ENCODE data around the gene CSNK2A2. TPM values are rescaled to one million over a fixed set of nuclear protein-coding genes. Genes with fewer than 3 reads are reported as not detected.
A peak's percentile ranks its signal among the peaks of the same experiment; 100 is the strongest.

The CSNK2A2 gene
- total RNA-seq, 4 donors from 2014 or later, result 28.7 to 53.5 (median 40.0) TPM

DNA sequence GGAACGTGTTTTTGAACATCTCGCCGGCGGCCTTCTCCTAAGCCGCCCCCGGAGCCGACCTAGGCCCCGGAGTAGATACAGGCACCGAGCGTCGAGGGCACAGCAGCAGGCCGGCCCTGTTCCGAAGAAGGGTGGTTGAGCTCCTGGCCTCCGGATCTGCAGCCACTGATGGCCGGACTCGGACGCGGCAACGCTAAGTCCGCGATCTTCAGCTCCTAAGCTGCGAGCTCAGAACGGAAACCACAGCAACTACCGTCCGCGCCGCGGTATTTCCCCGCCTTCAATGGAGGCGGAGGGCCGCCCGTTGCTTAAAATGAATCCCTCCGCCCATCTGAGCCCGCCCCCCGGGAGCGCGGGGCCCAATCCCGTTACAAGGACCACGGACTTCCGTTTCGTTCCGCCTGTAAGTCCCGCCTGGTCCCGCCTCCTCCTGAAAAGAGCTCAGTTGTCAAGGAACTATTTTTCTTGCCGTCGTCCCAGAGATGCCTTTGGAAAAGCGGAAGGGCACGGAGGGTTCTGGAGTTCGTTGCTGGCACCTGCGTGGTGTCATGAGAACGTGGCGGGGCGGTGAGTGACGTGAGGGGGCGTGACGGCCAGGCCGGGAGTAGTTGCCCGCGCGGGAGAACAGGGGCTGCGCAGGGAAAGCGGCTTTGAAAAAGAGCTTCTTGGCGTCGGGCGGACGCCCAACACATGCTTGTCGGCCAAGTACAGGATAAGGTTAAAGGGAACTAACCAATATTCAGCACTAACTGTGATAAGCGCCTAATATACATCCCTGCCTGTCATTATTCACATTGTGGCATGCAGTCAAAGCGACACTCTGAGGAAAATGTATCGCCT is 68.6 kb downstream of the CSNK2A2 start, which contains the start of gene CFAP20:
Gene CFAP20 (minus strand): TSS at position 285 of the 840 bp plus-strand sequence. CDS start 266 bp downstream, at position 19.
- H3K27me3 ChIP-seq, result no peaks in the 10 kb centered on the region
- WGBS, 2 donors (ENCODE audit: low coverage in 1 of 2), result 2 to 4% methylated on average over 12 to 67 of the region's 70 CpGs
- H3K36me3 ChIP-seq, result no peaks in the 10 kb centered on the region
- DNase-seq, result peak; percentile 99
- intact Hi-C loops (cut with DNase I; ENCODE audit: low total_unique reads), result loop anchor here (5.0 kb wide), 1 partner anchor 68 kb away; the partner anchor contains the start of gene CSNK2A2
- peaks cover 25 to 39% (median 27%) of the 10 kb centered on the region in 4 donors for H3K4me1 ChIP-seq
- TF ChIP-seq POLR2AphosphoS5 (IDR thresholded peaks at IDR 0.05) (peak; percentile 98 to 99 (median 99)), EP300 (IDR thresholded peaks at IDR 0.05; ENCODE audit: low read depth) (no peak), POLR2A (IDR thresholded peaks at IDR 0.05) (peak; percentile 94)
- TF ChIP-seq, protein P1, sequence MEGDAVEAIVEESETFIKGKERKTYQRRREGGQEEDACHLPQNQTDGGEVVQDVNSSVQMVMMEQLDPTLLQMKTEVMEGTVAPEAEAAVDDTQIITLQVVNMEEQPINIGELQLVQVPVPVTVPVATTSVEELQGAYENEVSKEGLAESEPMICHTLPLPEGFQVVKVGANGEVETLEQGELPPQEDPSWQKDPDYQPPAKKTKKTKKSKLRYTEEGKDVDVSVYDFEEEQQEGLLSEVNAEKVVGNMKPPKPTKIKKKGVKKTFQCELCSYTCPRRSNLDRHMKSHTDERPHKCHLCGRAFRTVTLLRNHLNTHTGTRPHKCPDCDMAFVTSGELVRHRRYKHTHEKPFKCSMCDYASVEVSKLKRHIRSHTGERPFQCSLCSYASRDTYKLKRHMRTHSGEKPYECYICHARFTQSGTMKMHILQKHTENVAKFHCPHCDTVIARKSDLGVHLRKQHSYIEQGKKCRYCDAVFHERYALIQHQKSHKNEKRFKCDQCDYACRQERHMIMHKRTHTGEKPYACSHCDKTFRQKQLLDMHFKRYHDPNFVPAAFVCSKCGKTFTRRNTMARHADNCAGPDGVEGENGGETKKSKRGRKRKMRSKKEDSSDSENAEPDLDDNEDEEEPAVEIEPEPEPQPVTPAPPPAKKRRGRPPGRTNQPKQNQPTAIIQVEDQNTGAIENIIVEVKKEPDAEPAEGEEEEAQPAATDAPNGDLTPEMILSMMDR (IDR thresholded peaks at IDR 0.05), result no peak
- in situ Hi-C loops (cut with MboI; ENCODE audit: low pct_ligation_motif_present in 1 of 4, low pct_unique_long_range_greater_than_20kb in 1 of 4, low sequenced_read_pairs in 3 of 4), result loop anchor here in 3 of 4 donors (5.0 to 10.0 kb wide), 3 partner anchors 105 to 115 kb away; partner anchors contain the start of gene MMP15 (in 1 of the 3)
- peak within 1 kb of the TSS; percentile 62 to 86 (median 84) for H3K4me3 ChIP-seq
- peak within 1 kb of the TSS; percentile 90 to 96 (median 92) for H3K27ac ChIP-seq
- no peaks in the 10 kb centered on the region for H3K9me3 ChIP-seq

GRCh38 chr16:58128711-58129096 is 69.2 kb downstream of the CSNK2A2 start:
- Histone ChIP-seq H3K9me3 (no peaks in the 10 kb centered on the region), H3K27ac (peak overlapping the region; percentile 90 to 96 (median 92)), H3K4me1 (peaks cover 31 to 45% (median 33%) of the 10 kb centered on the region in 4 donors), H3K4me3 (peak overlapping the region; percentile 62 to 86 (median 84)), H3K36me3 (no peaks in the 10 kb centered on the region), H3K27me3 (no peaks in the 10 kb centered on the region)
- intact Hi-C loops (cut with DNase I; ENCODE audit: low total_unique reads), result loop anchor here (5.0 kb wide), 1 partner anchor 69 kb away; the partner anchor contains the start of gene CSNK2A2
- no peak for DNase-seq
- WGBS, 2 donors (ENCODE audit: low coverage in 1 of 2), result 1% methylated on average over 25 of the region's 25 CpGs; no CpG with 5 or more reads in 1 of the 2 donors
- TF ChIP-seq EP300 (IDR thresholded peaks at IDR 0.05; ENCODE audit: low read depth), result no peak
- no peak for TF ChIP-seq POLR2AphosphoS5 (IDR thresholded peaks at IDR 0.05)
- no peak for TF ChIP-seq POLR2A (IDR thresholded peaks at IDR 0.05)
- TF ChIP-seq, protein P1 (IDR thresholded peaks at IDR 0.05), result no peak
- in situ Hi-C loops (cut with MboI; ENCODE audit: low pct_ligation_motif_present in 1 of 4, low pct_unique_long_range_greater_than_20kb in 1 of 4, low sequenced_read_pairs in 3 of 4), result loop anchor here in 3 of 4 donors (5.0 to 10.0 kb wide), 3 partner anchors 104 to 114 kb away; partner anchors contain the start of gene MMP15 (in 1 of the 3)

GRCh38 chr16:58128181-58128631 is 69.7 kb downstream of the CSNK2A2 start:
- intact Hi-C loops (cut with DNase I; ENCODE audit: low total_unique reads) (loop anchor here (5.0 kb wide), 1 partner anchor 69 kb away; the partner anchor contains the start of gene CSNK2A2), in situ Hi-C loops (cut with MboI; ENCODE audit: low pct_ligation_motif_present in 1 of 4, low pct_unique_long_range_greater_than_20kb in 1 of 4, low sequenced_read_pairs in 3 of 4) (loop anchor here in 3 of 4 donors (5.0 to 10.0 kb wide), 3 partner anchors 103 to 113 kb away; partner anchors contain the start of gene MMP15 (in 1 of the 3))
- WGBS, 2 donors (ENCODE audit: low coverage in 1 of 2), result 0 to 1% methylated on average over 1 to 6 of the region's 6 CpGs
- TF ChIP-seq EP300 (IDR thresholded peaks at IDR 0.05; ENCODE audit: low read depth) (no peak), POLR2A (IDR thresholded peaks at IDR 0.05) (no peak), POLR2AphosphoS5 (IDR thresholded peaks at IDR 0.05) (no peak)
- TF ChIP-seq, protein P1 (IDR thresholded peaks at IDR 0.05), result no peak
- DNase-seq, result no peak
- Histone ChIP-seq H3K9me3 (no peaks in the 10 kb centered on the region), H3K36me3 (no peaks in the 10 kb centered on the region), H3K27ac (peak overlapping the region; percentile 90 to 96 (median 92)), H3K4me3 (peak overlapping the region; percentile 62 to 86 (median 84)), H3K4me1 (peaks cover 32 to 47% (median 34%) of the 10 kb centered on the region in 4 donors), H3K27me3 (no peaks in the 10 kb centered on the region)
